NCI-H1092 (cell line): ENCODE measurements around the gene IMPA2.

Experiments used
- DNase-seq: peaks from one replicate; lab custom pipeline; 2025; lab: John Stamatoyannopoulos, UW

Gene IMPA2

GRCh38 chr18:12008842-12009580, 27.7 kb downstream of the IMPA2 start:
- no peak for DNase-seq

GRCh38 chr18:12009581-12010140, 28.4 kb downstream of the IMPA2 start:
- no peak for DNase-seq

GRCh38 chr18:12010187-12010802, 29.0 kb downstream of the IMPA2 start:
- no peak for DNase-seq

GRCh38 chr18:12011199-12011956, 30.1 kb downstream of the IMPA2 start:
- DNase-seq: no peak

GRCh38 chr18:12011957-12012549, 30.7 kb downstream of the IMPA2 start:
- no peak for DNase-seq

- no peak for DNase-seq
These were observed 31.4 kb downstream of the IMPA2 start for GRCh38 chr18:12012697-12013096.

GRCh38 chr18:12013186-12013916, 32.0 kb downstream of the IMPA2 start:
- no peak for DNase-seq

- no peak for DNase-seq
These were observed 32.8 kb downstream of the IMPA2 start for GRCh38 chr18:12014086-12014485.

GRCh38 chr18:12014521-12015415, 33.5 kb downstream of the IMPA2 start:
- DNase-seq: no peak

GRCh38 chr18:12015416-12016062, 34.2 kb downstream of the IMPA2 start:
- no peak for DNase-seq

GRCh38 chr18:12017081-12017480, 35.8 kb downstream of the IMPA2 start:
- DNase-seq: no peak

- DNase-seq: no peak
These were observed 37.6 kb downstream of the IMPA2 start for GRCh38 chr18:12018861-12019260.

GRCh38 chr18:12021077-12021476, 39.8 kb downstream of the IMPA2 start:
- no peak for DNase-seq

GRCh38 chr18:12021596-12021995, 40.3 kb downstream of the IMPA2 start:
- DNase-seq: no peak

GRCh38 chr18:12023375-12023774, 42.1 kb downstream of the IMPA2 start:
- no peak for DNase-seq

- DNase-seq: no peak
These were observed 45.3 kb downstream of the IMPA2 start for GRCh38 chr18:12026562-12026961.

GRCh38 chr18:12027046-12027445, 45.7 kb downstream of the IMPA2 start:
- no peak for DNase-seq

- DNase-seq: no peak
These were observed 46.2 kb downstream of the IMPA2 start for GRCh38 chr18:12027480-12027879.

GRCh38 chr18:12028040-12028628, 46.8 kb downstream of the IMPA2 start:
- DNase-seq: no peak

- DNase-seq: peak; percentile 4
These were observed 47.4 kb downstream of the IMPA2 start for GRCh38 chr18:12028674-12029073.
